A549 treated with AZD2906 at 1 μM for 4 hours (cell line): ENCODE measurements around the gene MT1HL1. TPM values are rescaled to one million over a fixed set of nuclear protein-coding genes. Genes with fewer than 3 reads are reported as not detected.

Experiments used
- total RNA-seq: library from RNA; stranded (reverse); fragments of 200-300 nt; extraction: Qiagen RNA extraction; gene quantifications from 5 replicates; pipeline ENCODE4 v1.2.3, GENCODE V29; 2022

The MT1HL1 gene
- total RNA-seq, result not detected in 5 replicates

DNA sequence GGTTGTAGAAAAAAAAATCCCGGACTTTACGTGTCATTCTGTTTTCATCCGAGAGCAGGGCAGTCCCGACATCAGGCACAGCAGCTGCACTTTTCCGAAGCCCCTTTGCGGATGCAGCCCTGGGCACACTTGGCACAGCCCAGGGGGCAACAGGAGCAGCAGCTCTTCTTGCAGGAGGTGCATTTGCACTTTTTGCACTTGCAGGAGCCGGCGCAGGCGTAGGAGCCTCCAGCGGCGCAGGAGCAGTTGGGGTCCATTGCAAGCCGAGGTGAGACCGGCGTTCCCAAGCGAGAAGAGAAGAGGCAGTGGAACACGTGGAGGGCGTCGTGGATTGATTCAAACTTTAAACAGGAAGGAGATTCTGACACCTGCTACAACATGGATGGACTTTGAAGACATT, at the start of gene MT1HL1:
TSS of gene MT1HL1 (minus strand) at position 326 of the 400 bp plus-strand sequence. CDS start at position 257, 69 bp downstream.

GRCh38 chr1:237041795-237042525, 37.7 kb upstream of the MT1HL1 start, which contains the start of gene RYR2:
RYR2 (plus strand) TSS chr1:237042184; CDS start chr1:237042522, 338 bp downstream.

Other genes starting within 250 kb of the MT1HL1 start
- 4.7 to 7.7 TPM (median 6.1 TPM) in 5 replicates for gene MTR, start 209.1 kb downstream of the MT1HL1 start, total RNA-seq
- 0.01 to 0.07 TPM (median 0.03 TPM) in 5 replicates for gene RYR2, start 37.7 kb upstream of the MT1HL1 start, total RNA-seq